ENCODE results near the gene ANO1.

The ANO1 gene

GRCh38 chr11:70097783-70098563 is 19.9 kb downstream of the ANO1 start:
- no peak for DNase-seq (ENCODE audit: low read depth)

GRCh38 chr11:70098936-70099335 is 20.8 kb downstream of the ANO1 start:
- DNase-seq (ENCODE audit: low read depth): no peak

GRCh38 chr11:70099578-70100279 is 21.6 kb downstream of the ANO1 start:
- DNase-seq (ENCODE audit: low read depth): no peak

GRCh38 chr11:70100280-70100603 is 22.1 kb downstream of the ANO1 start:
- DNase-seq (ENCODE audit: low read depth): no peak

GRCh38 chr11:70100791-70101190 is 22.7 kb downstream of the ANO1 start:
- DNase-seq (ENCODE audit: low read depth): no peak

GRCh38 chr11:70103256-70103975 is 25.3 kb downstream of the ANO1 start:
- DNase-seq (ENCODE audit: low read depth): no peak

- no peak for DNase-seq (ENCODE audit: low read depth)
Measured at GRCh38 chr11:70104419-70104818, 26.3 kb downstream of the ANO1 start.

- DNase-seq (ENCODE audit: low read depth): no peak
Measured at GRCh38 chr11:70104961-70105360, 26.8 kb downstream of the ANO1 start.

- no peak for DNase-seq (ENCODE audit: low read depth)
Measured at GRCh38 chr11:70105369-70105754, 27.2 kb downstream of the ANO1 start.

GRCh38 chr11:70105755-70106571 is 27.8 kb downstream of the ANO1 start:
- no peak for DNase-seq (ENCODE audit: low read depth)

GRCh38 chr11:70106757-70107156 is 28.6 kb downstream of the ANO1 start:
- no peak for DNase-seq (ENCODE audit: low read depth)

- no peak for DNase-seq (ENCODE audit: low read depth)
Measured at GRCh38 chr11:70107191-70107590, 29.1 kb downstream of the ANO1 start.

- no peak for DNase-seq (ENCODE audit: low read depth)
Measured at GRCh38 chr11:70107756-70108155, 29.6 kb downstream of the ANO1 start.

GRCh38 chr11:70108250-70108649 is 30.1 kb downstream of the ANO1 start:
- DNase-seq (ENCODE audit: low read depth): no peak

- DNase-seq (ENCODE audit: low read depth): no peak
Measured at GRCh38 chr11:70109006-70109405, 30.9 kb downstream of the ANO1 start.

- no peak for DNase-seq (ENCODE audit: low read depth)
Measured at GRCh38 chr11:70109903-70110302, 31.8 kb downstream of the ANO1 start.

GRCh38 chr11:70110538-70111055 is 32.5 kb downstream of the ANO1 start:
- no peak for DNase-seq (ENCODE audit: low read depth)

GRCh38 chr11:70111269-70112016 is 33.3 kb downstream of the ANO1 start:
- DNase-seq (ENCODE audit: low read depth): no peak

- DNase-seq (ENCODE audit: low read depth): no peak
Measured at GRCh38 chr11:70112017-70112434, 33.9 kb downstream of the ANO1 start.

- DNase-seq (ENCODE audit: low read depth): no peak
Measured at GRCh38 chr11:70113801-70114200, 35.7 kb downstream of the ANO1 start.

- DNase-seq (ENCODE audit: low read depth): no peak
Measured at GRCh38 chr11:70115778-70116177, 37.7 kb downstream of the ANO1 start.
